Measurements from ENCODE around the gene ZNF880. TPM values are rescaled to one million over a fixed set of nuclear protein-coding genes. Genes with fewer than 3 reads are reported as not detected.

The ZNF880 gene
- total and polyA plus RNA-seq, 2 of the 8 experiments (the other 6 are each of a cell fraction or from before 2014, with no cell fraction given) = 11.4 to 25.9 TPM

DNA sequence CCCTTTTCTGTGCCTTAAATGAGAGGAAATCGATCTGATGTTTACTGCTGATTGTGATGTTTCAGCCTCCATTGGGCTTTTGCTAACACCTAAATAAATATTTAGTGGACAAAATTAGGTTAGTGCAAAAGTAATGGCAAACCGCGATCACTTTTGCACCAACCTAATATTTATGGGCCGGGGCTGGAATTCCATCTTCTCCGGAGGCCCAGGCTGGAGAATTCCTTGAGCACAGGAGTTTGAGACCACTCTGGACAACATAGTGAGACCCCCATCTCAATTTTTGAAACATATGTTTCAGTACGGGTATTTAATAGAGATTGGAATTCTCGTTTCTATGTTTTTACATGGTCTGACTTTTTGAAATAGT is 603 bp downstream of the ZNF880 start (continued):
- TF ChIP-seq CBX8 (IDR thresholded peaks at IDR 0.05; ENCODE audit: borderline replicate concordance, low read depth, low read length) = no peak

All from H1 (cell line).